Measurements from ENCODE around the gene PPP1R13L. TPM values are rescaled to one million over a fixed set of nuclear protein-coding genes. Genes with fewer than 3 reads are reported as not detected.
A peak's percentile ranks its signal among the peaks of the same experiment; 100 is the strongest.
"Not testable (repeated sequence)": the region's sequence is repeated elsewhere in the genome, so short reads cannot be mapped to it uniquely, and the experiment has no call there.

The PPP1R13L gene
- total RNA-seq, 1 donor from 2014 or later: 27.8 TPM

DNA sequence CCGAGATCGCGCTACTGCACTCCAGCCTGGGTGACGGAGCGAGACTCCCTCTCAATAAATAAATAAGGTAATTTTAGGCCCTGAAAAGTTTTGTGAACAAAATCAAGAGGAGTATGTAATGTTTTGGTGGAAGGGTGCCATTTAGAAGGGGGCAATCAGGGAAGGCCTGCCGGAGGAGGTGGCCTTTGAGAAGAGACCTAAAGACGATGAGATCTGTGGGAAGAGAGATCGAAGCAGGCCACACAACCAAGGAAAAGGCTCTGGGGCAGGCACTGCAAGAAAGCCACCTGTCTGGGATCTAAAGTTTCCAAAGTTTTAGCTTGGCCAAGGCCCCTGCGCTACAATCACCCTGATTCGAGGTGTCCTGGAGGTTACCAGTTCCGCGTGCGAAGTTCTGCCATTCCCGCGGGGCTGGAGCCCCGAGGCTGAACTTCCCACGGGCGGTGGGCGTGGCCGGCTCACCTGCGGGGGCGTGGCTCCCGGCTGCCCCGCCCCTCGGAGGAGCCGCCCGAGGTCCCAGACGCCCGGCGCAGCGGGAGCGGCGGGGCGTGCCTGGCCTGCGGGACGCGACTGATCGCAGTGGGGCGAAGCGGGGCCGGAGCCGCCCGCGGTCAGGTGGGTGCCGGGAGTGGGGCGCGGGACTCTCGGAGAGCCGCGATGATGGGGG, 64.5 kb downstream of the PPP1R13L start, which contains the start of gene KLC3:
Gene KLC3 (plus strand): TSS at position 519 of the 667 bp plus-strand sequence. CDS start 4,792 bp downstream, outside the sequence.
- intact Hi-C loops (cut with DNase I): no loop called here
- no peaks in the 10 kb centered on the region for H3K9me3 ChIP-seq
- peak within 1 kb of the TSS in 1 of 2 donors; percentile 33 for H3K4me3 ChIP-seq
- H3K27me3 ChIP-seq: peaks cover 19% of the 10 kb centered on the region
- H3K36me3 ChIP-seq: no peaks in the 10 kb centered on the region
- H3K4me1 ChIP-seq: peaks cover 2 to 5% of the 10 kb centered on the region in 2 donors
- no peak for DNase-seq (ENCODE audit: low spot score in 2 of 2)
- TF ChIP-seq, protein P1, sequence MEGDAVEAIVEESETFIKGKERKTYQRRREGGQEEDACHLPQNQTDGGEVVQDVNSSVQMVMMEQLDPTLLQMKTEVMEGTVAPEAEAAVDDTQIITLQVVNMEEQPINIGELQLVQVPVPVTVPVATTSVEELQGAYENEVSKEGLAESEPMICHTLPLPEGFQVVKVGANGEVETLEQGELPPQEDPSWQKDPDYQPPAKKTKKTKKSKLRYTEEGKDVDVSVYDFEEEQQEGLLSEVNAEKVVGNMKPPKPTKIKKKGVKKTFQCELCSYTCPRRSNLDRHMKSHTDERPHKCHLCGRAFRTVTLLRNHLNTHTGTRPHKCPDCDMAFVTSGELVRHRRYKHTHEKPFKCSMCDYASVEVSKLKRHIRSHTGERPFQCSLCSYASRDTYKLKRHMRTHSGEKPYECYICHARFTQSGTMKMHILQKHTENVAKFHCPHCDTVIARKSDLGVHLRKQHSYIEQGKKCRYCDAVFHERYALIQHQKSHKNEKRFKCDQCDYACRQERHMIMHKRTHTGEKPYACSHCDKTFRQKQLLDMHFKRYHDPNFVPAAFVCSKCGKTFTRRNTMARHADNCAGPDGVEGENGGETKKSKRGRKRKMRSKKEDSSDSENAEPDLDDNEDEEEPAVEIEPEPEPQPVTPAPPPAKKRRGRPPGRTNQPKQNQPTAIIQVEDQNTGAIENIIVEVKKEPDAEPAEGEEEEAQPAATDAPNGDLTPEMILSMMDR (IDR thresholded peaks at IDR 0.05): no peak
- H3K27ac ChIP-seq: no peak within 1 kb of the TSS

DNA sequence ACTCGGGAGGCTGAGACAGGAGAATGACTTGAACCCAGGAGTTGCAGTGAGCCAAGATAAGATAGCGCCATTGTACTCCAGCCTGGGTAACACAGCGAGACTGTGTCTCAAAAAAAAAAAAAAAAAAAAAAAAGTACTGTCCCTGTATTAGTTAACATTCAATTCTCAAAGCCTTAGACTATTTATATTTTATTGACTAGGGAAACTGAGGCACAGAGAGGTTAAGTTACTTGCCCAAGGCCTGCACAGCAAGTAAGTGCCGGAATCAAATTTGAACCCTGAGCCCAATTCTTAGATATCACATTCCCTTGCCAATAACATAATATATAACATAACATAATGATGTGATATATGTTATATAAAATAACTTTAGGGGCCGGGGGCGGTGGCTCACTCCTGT, 65.2 kb downstream of the PPP1R13L start:
- Histone ChIP-seq H3K9me3 (no peaks in the 10 kb centered on the region), H3K27ac (no peak overlapping the region), H3K4me1 (peaks cover 2 to 5% of the 10 kb centered on the region in 2 donors), H3K36me3 (no peaks in the 10 kb centered on the region), H3K4me3 (no peak overlapping the region), H3K27me3 (peaks cover 17% of the 10 kb centered on the region)
- TF ChIP-seq, protein P1 (IDR thresholded peaks at IDR 0.05): no peak
- intact Hi-C loops (cut with DNase I): loop anchor here (10.0 kb wide), 1 partner anchor 435 kb away; the partner anchor contains the start of gene APOE
- no peak for DNase-seq (ENCODE audit: low spot score in 2 of 2)

DNA sequence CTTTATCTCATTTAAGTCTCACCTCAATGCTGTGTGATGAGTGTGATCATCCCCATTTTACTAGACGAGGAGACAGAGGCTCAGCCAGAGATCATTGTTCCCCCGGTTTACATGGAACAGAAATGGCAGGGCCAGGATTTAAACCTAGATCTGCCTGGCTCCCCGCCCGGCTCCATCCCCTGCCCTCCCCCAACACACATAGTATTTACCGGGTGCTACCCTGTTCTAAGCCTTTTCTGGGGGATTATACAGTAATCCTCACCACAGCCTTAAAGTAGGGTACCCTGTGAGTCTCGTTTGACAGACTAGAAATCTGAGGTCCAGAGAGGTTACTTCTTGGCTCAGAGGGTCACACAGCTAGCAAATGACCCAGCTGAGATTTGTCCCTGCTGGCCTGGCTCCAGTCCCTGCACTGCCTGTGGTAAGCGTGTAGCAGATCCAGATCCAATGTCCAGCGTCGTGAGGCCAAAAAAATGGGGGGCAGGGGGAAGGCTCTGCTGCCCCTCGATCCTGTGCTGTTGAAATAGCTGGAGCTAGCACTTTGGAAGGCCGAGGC, 68.1 kb downstream of the PPP1R13L start:
- H3K36me3 ChIP-seq: no peaks in the 10 kb centered on the region
- peaks cover 2 to 5% of the 10 kb centered on the region in 2 donors for H3K4me1 ChIP-seq
- no peak overlapping the region for H3K4me3 ChIP-seq
- DNase-seq (ENCODE audit: low spot score in 2 of 2): no peak
- H3K9me3 ChIP-seq: no peaks in the 10 kb centered on the region
- intact Hi-C loops (cut with DNase I): loop anchor here (10.0 kb wide), 1 partner anchor 432 kb away; the partner anchor contains the start of gene APOE
- no peak overlapping the region for H3K27ac ChIP-seq
- TF ChIP-seq, protein P1 (IDR thresholded peaks at IDR 0.05): no peak
- peaks cover 17% of the 10 kb centered on the region for H3K27me3 ChIP-seq

DNA sequence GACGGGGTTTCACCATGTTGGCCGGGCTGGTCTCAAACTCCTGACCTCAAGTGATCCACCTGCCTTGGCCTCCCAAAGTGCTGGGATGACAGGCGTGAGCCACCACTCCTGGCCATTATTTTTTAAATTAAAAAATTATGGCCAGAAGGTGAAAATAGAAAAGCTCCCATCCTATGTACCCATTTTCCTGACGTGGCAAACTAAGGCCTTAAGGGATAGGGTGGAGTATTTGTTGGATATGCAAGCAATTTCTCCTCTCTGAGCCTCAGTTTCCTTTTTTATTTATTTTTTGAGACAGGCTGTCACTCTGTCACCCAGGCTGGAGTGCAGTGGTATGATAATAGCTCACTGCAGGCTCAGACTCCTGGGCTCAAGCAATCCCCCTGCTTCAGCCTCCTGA, 70.0 kb downstream of the PPP1R13L start:
- not testable (repeated sequence) for H3K27me3 ChIP-seq; H3K36me3 ChIP-seq; H3K4me3 ChIP-seq; H3K4me1 ChIP-seq; H3K9me3 ChIP-seq; H3K27ac ChIP-seq; DNase-seq (ENCODE audit: low spot score in 2 of 2)
- intact Hi-C loops (cut with DNase I): loop anchor here (10.0 kb wide), 1 partner anchor 430 kb away; the partner anchor contains the start of gene APOE

DNA sequence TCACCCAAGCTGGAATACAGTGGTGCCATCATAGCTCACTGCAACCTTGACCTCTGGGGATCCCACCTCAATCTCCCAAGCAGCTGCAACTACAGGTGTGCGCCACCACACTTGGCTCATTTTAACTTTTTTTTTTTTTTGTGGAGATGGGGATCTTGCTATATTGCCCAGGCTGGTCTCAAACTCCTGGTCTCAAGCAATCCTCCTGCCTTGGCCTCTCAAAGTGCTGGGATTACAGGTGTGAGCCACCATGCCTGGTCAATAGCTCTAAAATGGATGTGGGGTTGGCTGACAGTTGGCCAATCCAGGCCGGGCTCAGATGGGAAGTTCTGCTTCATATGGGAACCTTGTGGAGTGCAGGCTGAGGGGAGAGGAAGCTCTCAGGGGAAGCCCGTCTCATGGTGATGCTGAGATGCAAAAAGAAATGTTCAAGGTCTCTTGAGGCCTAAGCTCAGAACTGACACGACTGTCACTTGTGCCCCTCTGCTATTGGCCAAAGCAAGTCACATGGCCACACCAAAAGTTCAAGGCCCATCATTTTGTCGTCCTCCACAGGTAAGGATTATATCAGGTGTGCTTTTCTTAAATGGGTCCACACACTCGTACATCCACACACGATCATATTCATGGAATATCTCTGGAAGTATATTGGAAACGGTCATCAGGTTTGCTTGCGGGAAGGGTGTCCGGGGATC, 71.1 kb downstream of the PPP1R13L start:
- Histone ChIP-seq H3K4me3 (no peak overlapping the region), H3K4me1 (no peaks in the 10 kb centered on the region), H3K27me3 (no peaks in the 10 kb centered on the region), H3K36me3 (no peaks in the 10 kb centered on the region), H3K27ac (no peak overlapping the region), H3K9me3 (no peaks in the 10 kb centered on the region)
- TF ChIP-seq, protein P1 (IDR thresholded peaks at IDR 0.05): no peak
- no peak for DNase-seq (ENCODE audit: low spot score in 2 of 2)
- intact Hi-C loops (cut with DNase I): loop anchor here (10.0 kb wide), 1 partner anchor 429 kb away; the partner anchor contains the start of gene APOE

DNA sequence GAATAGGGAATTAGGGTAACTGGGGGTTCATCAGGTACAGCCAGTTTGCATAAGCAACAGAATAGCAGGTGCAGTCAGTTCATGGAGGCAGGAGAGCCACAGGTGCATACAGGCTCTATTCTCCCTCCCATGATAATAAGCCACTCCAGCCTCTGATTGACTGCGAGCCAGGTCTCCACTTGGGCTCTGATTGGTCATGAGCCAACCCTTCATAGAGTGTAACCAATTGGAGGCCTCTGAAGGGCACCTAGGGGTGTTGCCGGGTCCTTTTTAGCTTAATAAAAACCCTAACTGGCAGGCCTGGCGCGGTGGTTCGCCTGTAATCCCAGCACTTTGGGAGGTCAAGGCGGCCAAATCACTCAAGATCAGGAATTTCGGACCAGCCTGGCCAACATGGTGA, 73.5 kb downstream of the PPP1R13L start:
- Histone ChIP-seq H3K9me3 (no peaks in the 10 kb centered on the region), H3K36me3 (no peaks in the 10 kb centered on the region), H3K27me3 (no peaks in the 10 kb centered on the region), H3K4me3 (no peak overlapping the region), H3K27ac (no peak overlapping the region), H3K4me1 (no peaks in the 10 kb centered on the region)
- intact Hi-C loops (cut with DNase I): loop anchor here (10.0 kb wide), 1 partner anchor 427 kb away; the partner anchor contains the start of gene APOE
- DNase-seq (ENCODE audit: low spot score in 2 of 2): no peak
- TF ChIP-seq, protein P1 (IDR thresholded peaks at IDR 0.05): no peak

All from ascending aorta (tissue), 2 donors.